GM12878 (cell line): ENCODE data around the gene PHF23. TPM values are rescaled to one million over a fixed set of nuclear protein-coding genes. Genes with fewer than 3 reads are reported as not detected.

ENCODE experiments used
- ATAC-seq: fragments of 200-7000 bp; cut with Tn5 transposase; 3 replicates; pipeline ENCODE4 v1.9.1; 2020; ENCODE audit warnings: mild to moderate bottlenecking, moderate library complexity
- BruUV-seq: library from RNA; stranded (reverse); fragments of 400-500 nt; replicated peaks from 2 replicates; lab custom pipeline; 2021; lab: Mats Ljungman, UMichigan
- CTCF ChIA-PET: fragments of 300-600 bp; sonication (Branson Sonifier 250); formaldehyde crosslinking; extraction: SDS; loops from one replicate; lab custom pipeline; 2021; ENCODE audit warnings: inconsistent platforms; lab: Yijun Ruan, JAX
- POLR2A ChIA-PET: fragments of 350-600 bp; formaldehyde crosslinking; extraction: SDS; loops from one replicate; lab custom pipeline; 2021; ENCODE audit warnings: inconsistent platforms; lab: Charles Lee
- RAD21 ChIA-PET: fragments of 300-600 bp; sonication (Branson Sonifier 250); formaldehyde crosslinking; loops from one replicate; lab custom pipeline; 2023; ENCODE audit warnings: antibody characterized with exemption; ENCODE audit not compliant: unreplicated experiment; lab: Charles Lee
- SMC1A ChIA-PET: fragments of 300-600 bp; sonication (Branson Sonifier 250); formaldehyde crosslinking; loops from one replicate; lab custom pipeline; 2023; ENCODE audit not compliant: unreplicated experiment, uncharacterized antibody; lab: Charles Lee
- DNase-seq: peaks from one replicate; pipeline ENCODE4 v3.0.0-alpha.2; 2011; ENCODE audit warnings: low read depth, low spot score
- FAIRE-seq: peaks from 3 replicates; lab custom pipeline; 2011; peaks lifted over from hg19 to GRCh38; lab: Jason Lieb, UNC
- H2AFZ ChIP-seq: 2 replicates; pipeline ENCODE4 v1.6.0; 2011; ENCODE audit warnings: low read depth, low read length, control low read depth; ENCODE audit not compliant: control insufficient read depth
- H3K27ac ChIP-seq: 2 replicates; pipeline ENCODE4 v1.5.1; 2011; ENCODE audit warnings: control low read depth; ENCODE audit not compliant: control insufficient read depth, insufficient read depth
- H3K27me3 ChIP-seq, 2 experiments: replicated peaks in 1 of 2; 2 replicates each; pipeline versions ENCODE4 v1.6.0 to v1.6.1; 2011; ENCODE audit warnings: low read length in 1 of 2; ENCODE audit not compliant: control insufficient read depth in 2 of 2, insufficient read depth in 2 of 2
- H3K36me3 ChIP-seq, 2 experiments: 2 replicates each; pipeline ENCODE4 v1.5.1; 2011; ENCODE audit warnings: low read length in 1 of 2; ENCODE audit not compliant: control insufficient read depth in 2 of 2, insufficient read depth in 2 of 2
- H3K4me1 ChIP-seq: 2 replicates; pipeline ENCODE4 v1.6.1; 2011; ENCODE audit warnings: mild to moderate bottlenecking, low read length, moderate library complexity, mixed read lengths; ENCODE audit not compliant: control insufficient read depth, insufficient read depth
- H3K4me2 ChIP-seq: 2 replicates; pipeline ENCODE4 v1.6.0; 2011; ENCODE audit warnings: control low read depth; ENCODE audit not compliant: control insufficient read depth, insufficient read depth
- H3K4me3 ChIP-seq: fragments of 200-600 bp; sonication (generic); 2 replicates; pipeline ENCODE4 v1.5.1; 2016
- H3K79me2 ChIP-seq: 2 replicates; pipeline ENCODE4 v1.6.0; 2011; ENCODE audit warnings: low read length; ENCODE audit not compliant: control insufficient read depth, insufficient read depth
- H3K9ac ChIP-seq: 2 replicates; pipeline ENCODE4 v1.8.0; 2011; ENCODE audit warnings: low read length, control low read depth, mixed read lengths; ENCODE audit not compliant: control insufficient read depth, insufficient read depth
- H3K9me3 ChIP-seq: replicated peaks from 3 replicates; pipeline ENCODE4 v1.5.1; 2011; ENCODE audit warnings: mild to moderate bottlenecking, low read length; ENCODE audit not compliant: control insufficient read depth, insufficient read depth
- H4K20me1 ChIP-seq: 2 replicates; pipeline ENCODE4 v1.6.0; 2011; ENCODE audit not compliant: control insufficient read depth, insufficient read depth
- CUX1 ChIP-seq: IDR thresholded peaks from 2 replicates; pipeline ENCODE4 v1.6.1; 2012; ENCODE audit warnings: improper control_type of control experiment, low read depth, low read length; ENCODE audit not compliant: insufficient replicate concordance
- GABPA ChIP-seq: IDR thresholded peaks from 2 replicates; pipeline ENCODE4 v1.6.1; 2014; ENCODE audit warnings: antibody characterized with exemption, low read depth, mild to moderate bottlenecking, inconsistent platforms
- MYB ChIP-seq: fragments of 150-350 bp; IDR thresholded peaks from 2 replicates; pipeline ENCODE4 v1.6.1; 2014; ENCODE audit warnings: mild to moderate bottlenecking, low read depth, low read length, borderline replicate concordance
- NR2C1 ChIP-seq: fragments of 450-650 bp; IDR thresholded peaks from 2 replicates; pipeline ENCODE4 v1.6.1; 2017; ENCODE audit warnings: antibody characterized with exemption, mild to moderate bottlenecking, moderate library complexity
- PAX8 ChIP-seq: fragments of 450-650 bp; IDR thresholded peaks from 2 replicates; pipeline ENCODE4 v1.6.1; 2017; ENCODE audit warnings: mild to moderate bottlenecking, moderate library complexity
- POLR2A ChIP-seq: IDR thresholded peaks from 2 replicates; pipeline ENCODE4 v1.6.1; 2011; ENCODE audit warnings: low read depth, mild to moderate bottlenecking, low read length
- POLR2AphosphoS5 ChIP-seq: IDR thresholded peaks from 2 replicates; pipeline ENCODE4 v1.6.1; 2011; ENCODE audit warnings: mild to moderate bottlenecking, low read length, inconsistent platforms
- RFX5 ChIP-seq: IDR thresholded peaks from 2 replicates; pipeline ENCODE4 v1.6.1; 2011; ENCODE audit warnings: low read depth, low read length, improper control_type of control experiment
- RUNX3 ChIP-seq: IDR thresholded peaks from 2 replicates; pipeline ENCODE4 v1.6.1; 2012; ENCODE audit warnings: low read length, inconsistent platforms
- ZNF207 ChIP-seq: fragments of 450-650 bp; IDR thresholded peaks from 2 replicates; pipeline ENCODE4 v1.6.1; 2014; ENCODE audit warnings: antibody characterized with exemption, mild to moderate bottlenecking, borderline replicate concordance
- WGBS: methylation state at CpG from one replicate; pipeline ENCODE4 v1.1.6; 2016; ENCODE audit warnings: low lambda C conversion rate; ENCODE audit not compliant: insufficient replicate concordance, insufficient coverage; ENCODE audit errors: missing lambda C conversion rate; 5-methylcytosine and 5-hydroxymethylcytosine counted together
- in situ Hi-C: fragments of 300-500 bp; cut with MboI; formaldehyde crosslinking; loops from 9 replicates; pipeline ENCODE4 v1.14.3; 2018; ENCODE audit warnings: mixed read lengths
- intact Hi-C: fragments of 100-400 bp; cut with micrococcal nuclease; formaldehyde crosslinking; loops from one replicate; pipeline ENCODE4 v1.14.2; 2022; ENCODE audit not compliant: unreplicated experiment
- polyA plus RNA-seq, 11 experiments: library from polyadenylated mRNA; depleted of rRNA in 4 of 11; unstranded in 6 of 11; stranded (reverse) in 5 of 11; fragments of >200 nt; fragmentation: Nextera tagmentation in 4 of 11; fragmentation: Illumina TruSeq in 1 of 11; extraction: Ambion mirVana in 4 of 11; extraction: Trizol in 1 of 11; gene quantifications; 1 replicate in 1 of 11; 2 replicates in 10 of 11; pipeline versions ENCODE4 v1.2.1 to v1.2.3, GENCODE V29; 2011 to 2016; ENCODE audit warnings: inconsistent platforms in 2 of 11, missing spikeins in 2 of 11, low read depth in 1 of 11
- total RNA-seq, 4 experiments: library from RNA; depleted of rRNA in 3 of 4; stranded (reverse); fragments of >200 nt in 3 of 4; fragmentation: Illumina TruSeq in 1 of 4; extraction: Trizol in 1 of 4; gene quantifications; 2 replicates each; pipeline versions ENCODE4 v1.2.1 to v1.2.3, GENCODE V29; 2013 to 2021
- TF ChIP-seq, protein P1 (sequence below): IDR thresholded peaks from 2 replicates; pipeline ENCODE4 v1.6.1; 2011; ENCODE audit warnings: low read depth, mild to moderate bottlenecking, low read length, moderate library complexity, borderline replicate concordance; ENCODE audit errors: extremely low read depth

PHF23 gene
- total and polyA plus RNA-seq, 10 of the 15 experiments (the other 5 are each of a cell fraction or from before 2014, with no cell fraction given) = 8.2 to 84.8 (median 32.6) TPM

DNA sequence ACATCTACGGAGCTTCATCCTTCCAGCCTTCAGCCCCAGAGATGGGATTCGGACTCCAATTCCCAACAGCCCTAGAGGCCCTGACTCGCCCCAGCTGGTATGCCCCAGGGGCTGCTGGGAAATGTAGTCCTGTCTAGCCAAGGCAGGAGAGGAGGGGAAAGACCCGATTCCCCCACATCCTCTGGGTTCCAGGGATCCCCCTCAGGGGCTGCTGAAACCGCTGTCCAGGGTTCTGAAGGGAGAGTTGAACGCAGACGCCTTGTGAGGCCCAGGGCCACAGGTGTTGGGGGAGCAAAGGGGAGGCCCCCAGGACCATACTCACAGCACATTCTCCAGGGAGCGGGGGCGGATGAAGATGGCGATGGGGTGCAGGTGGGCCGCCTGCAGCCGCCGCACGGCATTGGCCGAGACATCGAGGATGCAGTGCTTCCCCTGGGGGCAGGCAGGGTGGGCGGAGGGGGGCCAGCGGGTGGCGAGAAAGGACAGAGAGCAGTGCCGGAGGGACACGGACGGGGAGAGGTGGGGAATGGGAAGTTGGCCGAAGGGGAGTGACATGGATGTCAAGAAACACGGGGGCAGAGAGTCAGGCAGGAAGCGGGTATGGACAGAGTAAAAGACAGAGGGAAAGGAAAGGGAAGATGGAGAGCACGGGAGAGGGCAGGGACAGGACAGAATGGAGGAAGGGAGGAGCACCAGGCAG, 47.5 kb downstream of the PHF23 start (continued):
- no peak for TF ChIP-seq CUX1

DNA sequence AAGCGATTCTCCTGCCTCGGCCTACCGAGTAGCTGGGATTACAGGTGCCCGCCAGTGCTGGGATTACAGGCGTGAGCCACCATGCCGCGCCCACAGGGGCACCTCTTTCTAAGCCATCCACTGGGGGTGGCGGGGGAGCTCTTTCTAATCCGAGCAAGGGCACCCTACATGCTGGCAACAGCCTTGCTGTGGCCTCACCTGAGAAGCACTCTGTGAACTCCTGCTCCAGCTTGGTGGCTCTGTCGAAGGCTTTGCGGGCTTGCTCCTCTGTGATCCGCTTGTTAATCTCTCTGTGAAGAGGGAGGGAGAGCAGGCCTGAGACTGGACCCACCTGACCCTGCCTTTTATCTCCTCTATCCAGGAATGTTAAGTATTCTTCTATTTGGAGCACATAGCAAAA, 48.2 kb downstream of the PHF23 start:
- 67% methylated on average over 11 of the region's 12 CpGs for WGBS
- TF ChIP-seq POLR2A (no peak), POLR2AphosphoS5 (no peak), PAX8 (no peak), ZNF207 (no peak), GABPA (no peak), NR2C1 (no peak), RFX5 (no peak), MYB (no peak), RUNX3 (no peak)
- TF ChIP-seq, protein P1, sequence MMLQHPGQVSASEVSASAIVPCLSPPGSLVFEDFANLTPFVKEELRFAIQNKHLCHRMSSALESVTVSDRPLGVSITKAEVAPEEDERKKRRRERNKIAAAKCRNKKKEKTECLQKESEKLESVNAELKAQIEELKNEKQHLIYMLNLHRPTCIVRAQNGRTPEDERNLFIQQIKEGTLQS = no peak
- CTCF ChIA-PET = interaction anchor here (1.0 kb wide), 1 partner anchor 58 kb away, joined by 4 read pairs; no protein-coding TSS in a partner anchor
- H3K4me1 ChIP-seq = no peaks in the 10 kb centered on the region
- H3K27ac ChIP-seq = no peak overlapping the region
- in situ Hi-C loops (no loop called here), intact Hi-C loops (no loop called here)
- no peaks in the 10 kb centered on the region for H3K79me2 ChIP-seq
- no peak for DNase-seq
- H3K9me3 ChIP-seq = no peaks in the 10 kb centered on the region
- no peak for ATAC-seq
- RAD21 ChIA-PET = no interaction called here
- no TSS peak for BruUV-seq
- H3K4me2 ChIP-seq = no peak overlapping the region
- H3K27me3 ChIP-seq = no peaks in the 10 kb centered on the region
- H4K20me1 ChIP-seq = no peaks in the 10 kb centered on the region
- no peaks in the 10 kb centered on the region for H3K36me3 ChIP-seq
- no peak overlapping the region for H3K4me3 ChIP-seq
- FAIRE-seq = no peak
- H3K9ac ChIP-seq = no peak overlapping the region
- no peak overlapping the region for H2AFZ ChIP-seq
- POLR2A ChIA-PET = interaction anchor here (0.6 kb wide), 2 partner anchors 9 to 146 kb away, joined by 3 to 4 read pairs; no protein-coding TSS in a partner anchor
- SMC1A ChIA-PET = no interaction called here
